Neural progenitor cell (in vitro differentiated cells): ENCODE results near the gene DSCAML1. TPM values are rescaled to one million over a fixed set of nuclear protein-coding genes. Genes with fewer than 3 reads are reported as not detected.

Experiments
- DNase-seq: peaks from one replicate; pipeline ENCODE4 v3.0.0-alpha.2; 2016; ENCODE audit warnings: low spot score
- H2AFZ ChIP-seq: fragments of 200-600 bp; sonication (generic); replicated peaks from 2 replicates; pipeline ENCODE4 v1.6.1; 2016; ENCODE audit warnings: antibody characterized with exemption
- H3F3A ChIP-seq: fragments of 200-600 bp; sonication (generic); 2 replicates; pipeline ENCODE4 v1.6.1; 2016; ENCODE audit warnings: antibody characterized with exemption, low read depth
- H3K27ac ChIP-seq: fragments of 200-600 bp; sonication (generic); 2 replicates; pipeline ENCODE4 v1.5.1; 2016; ENCODE audit warnings: mild to moderate bottlenecking
- H3K27me3 ChIP-seq: fragments of 200-600 bp; sonication (generic); 2 replicates; pipeline ENCODE4 v1.6.1; 2016; ENCODE audit warnings: mild to moderate bottlenecking, moderate library complexity
- H3K36me3 ChIP-seq: fragments of 200-600 bp; sonication (generic); 2 replicates; pipeline ENCODE4 v1.5.1; 2016
- H3K4me1 ChIP-seq: fragments of 200-600 bp; sonication (generic); 2 replicates; pipeline ENCODE4 v1.6.1; 2016; ENCODE audit warnings: mixed run types
- H3K4me2 ChIP-seq: fragments of 200-600 bp; sonication (generic); 2 replicates; pipeline ENCODE4 v1.6.1; 2016
- H3K4me3 ChIP-seq: fragments of 200-600 bp; sonication (generic); 2 replicates; pipeline ENCODE4 v1.5.1; 2016
- H3K79me2 ChIP-seq: fragments of 200-600 bp; sonication (generic); 2 replicates; pipeline ENCODE4 v1.6.1; 2016; ENCODE audit warnings: low read depth
- H3K9ac ChIP-seq: fragments of 200-600 bp; sonication (generic); 2 replicates; pipeline ENCODE4 v1.6.1; 2016
- H3K9me3 ChIP-seq: fragments of 200-600 bp; sonication (generic); 2 replicates; pipeline ENCODE4 v1.5.1; 2016; ENCODE audit warnings: low read depth
- H4K20me1 ChIP-seq: fragments of 200-600 bp; sonication (generic); 2 replicates; pipeline ENCODE4 v1.6.1; 2016; ENCODE audit warnings: low read depth
- H3K27ac Mint-ChIP-seq: 3 replicates; pipeline ENCODE4 v1.8.0; 2021; ENCODE audit warnings: mixed read lengths
- H3K27me3 Mint-ChIP-seq: 2 replicates; pipeline ENCODE4 v1.8.0; 2022; ENCODE audit warnings: low read depth, mild to moderate bottlenecking, inconsistent platforms, moderate library complexity, mixed read lengths; ENCODE audit not compliant: insufficient read depth
- H3K36me3 Mint-ChIP-seq: 3 replicates; pipeline ENCODE4 v1.8.0; 2021; ENCODE audit warnings: mixed read lengths
- H3K4me1 Mint-ChIP-seq: 3 replicates; pipeline ENCODE4 v1.8.0; 2021; ENCODE audit warnings: mixed read lengths
- H3K4me3 Mint-ChIP-seq: 3 replicates; pipeline ENCODE4 v1.8.0; 2021; ENCODE audit warnings: mild to moderate bottlenecking, moderate library complexity, mixed read lengths
- H3K9me3 Mint-ChIP-seq: 3 replicates; pipeline ENCODE4 v1.8.0; 2020; ENCODE audit warnings: mixed read lengths
- EZH2 ChIP-seq: fragments of 200-600 bp; sonication (generic); IDR thresholded peaks from 2 replicates; pipeline ENCODE4 v1.6.1; 2017; ENCODE audit warnings: antibody characterized with exemption, mild to moderate bottlenecking, moderate library complexity
- EZH2phosphoT487 ChIP-seq: fragments of 200-600 bp; sonication (generic); IDR thresholded peaks from 2 replicates; pipeline ENCODE4 v1.6.1; 2017; ENCODE audit warnings: antibody characterized with exemption
- total RNA-seq: library from RNA; depleted of rRNA; stranded (reverse); fragments of >200 nt; gene quantifications from 2 replicates; pipeline ENCODE4 v1.2.3, GENCODE V29; 2015; ENCODE audit warnings: low replicate concordance
- TF ChIP-seq, protein P1 (sequence below): fragments of 200-600 bp; sonication (generic); IDR thresholded peaks from 2 replicates; pipeline ENCODE4 v1.5.1; 2017; ENCODE audit warnings: antibody characterized with exemption, mild to moderate bottlenecking

DSCAML1 gene
- total RNA-seq, 1 donor from 2014 or later, result 0.06 TPM

DNA sequence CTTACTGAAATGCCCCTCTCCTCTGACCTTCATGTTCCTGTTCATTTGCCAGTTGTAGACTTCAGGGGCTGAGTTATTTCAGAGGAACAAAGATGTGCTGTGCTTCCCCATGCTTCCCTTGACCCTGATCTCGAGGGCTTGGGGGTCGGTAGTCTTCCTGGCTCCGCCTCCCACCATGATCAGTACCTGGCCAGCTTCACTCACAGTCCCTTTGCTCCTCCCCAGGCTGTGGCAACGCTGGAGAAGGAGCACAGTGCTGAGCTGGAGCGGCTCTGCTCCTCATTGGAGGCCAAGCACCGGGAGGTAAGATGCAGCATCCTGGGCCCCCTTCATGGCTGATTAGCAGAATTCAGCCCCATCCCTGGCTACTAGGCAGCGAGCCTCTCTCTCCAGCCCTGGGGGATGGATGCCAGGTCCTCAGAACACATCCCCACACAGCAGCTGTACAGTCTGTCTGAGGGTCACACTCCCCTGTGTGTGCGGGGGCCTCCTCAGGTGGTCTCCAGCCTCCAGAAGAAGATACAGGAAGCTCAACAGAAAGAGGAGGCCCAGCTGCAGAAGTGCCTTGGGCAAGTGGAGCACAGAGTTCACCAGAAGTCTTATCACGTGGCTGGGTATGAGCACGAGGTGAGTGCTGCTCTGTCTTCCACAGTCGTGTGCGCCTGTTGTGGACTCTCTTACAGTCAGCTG is 404.9 kb downstream of the DSCAML1 start:
- Mint-ChIP-seq H3K27me3 (peaks cover 2% of the 10 kb centered on the region), H3K4me1 (no peaks in the 10 kb centered on the region), H3K9me3 (no peaks in the 10 kb centered on the region), H3K27ac (no peak overlapping the region), H3K4me3 (no peak overlapping the region), H3K36me3 (peaks cover 24% of the 10 kb centered on the region)
- Histone ChIP-seq H3K4me1 (no peaks in the 10 kb centered on the region), H3K27ac (no peak overlapping the region), H3K36me3 (no peaks in the 10 kb centered on the region), H3K9me3 (no peaks in the 10 kb centered on the region), H3K4me3 (no peak overlapping the region), H2AFZ (no peak overlapping the region), H4K20me1 (no peaks in the 10 kb centered on the region), H3K79me2 (no peaks in the 10 kb centered on the region), H3K27me3 (no peaks in the 10 kb centered on the region), H3K4me2 (no peak overlapping the region), H3F3A (no peaks in the 10 kb centered on the region), H3K9ac (no peak overlapping the region)
- TF ChIP-seq, protein P1, sequence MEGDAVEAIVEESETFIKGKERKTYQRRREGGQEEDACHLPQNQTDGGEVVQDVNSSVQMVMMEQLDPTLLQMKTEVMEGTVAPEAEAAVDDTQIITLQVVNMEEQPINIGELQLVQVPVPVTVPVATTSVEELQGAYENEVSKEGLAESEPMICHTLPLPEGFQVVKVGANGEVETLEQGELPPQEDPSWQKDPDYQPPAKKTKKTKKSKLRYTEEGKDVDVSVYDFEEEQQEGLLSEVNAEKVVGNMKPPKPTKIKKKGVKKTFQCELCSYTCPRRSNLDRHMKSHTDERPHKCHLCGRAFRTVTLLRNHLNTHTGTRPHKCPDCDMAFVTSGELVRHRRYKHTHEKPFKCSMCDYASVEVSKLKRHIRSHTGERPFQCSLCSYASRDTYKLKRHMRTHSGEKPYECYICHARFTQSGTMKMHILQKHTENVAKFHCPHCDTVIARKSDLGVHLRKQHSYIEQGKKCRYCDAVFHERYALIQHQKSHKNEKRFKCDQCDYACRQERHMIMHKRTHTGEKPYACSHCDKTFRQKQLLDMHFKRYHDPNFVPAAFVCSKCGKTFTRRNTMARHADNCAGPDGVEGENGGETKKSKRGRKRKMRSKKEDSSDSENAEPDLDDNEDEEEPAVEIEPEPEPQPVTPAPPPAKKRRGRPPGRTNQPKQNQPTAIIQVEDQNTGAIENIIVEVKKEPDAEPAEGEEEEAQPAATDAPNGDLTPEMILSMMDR, result no peak
- TF ChIP-seq EZH2phosphoT487, result no peak
- no peak for TF ChIP-seq EZH2
- DNase-seq, result no peak

GRCh38 chr11:117391181-117391580 is 405.8 kb downstream of the DSCAML1 start:
- Histone ChIP-seq H3K27ac (no peak overlapping the region), H3K9ac (no peak overlapping the region), H2AFZ (no peak overlapping the region), H3K4me3 (no peak overlapping the region), H3K27me3 (no peaks in the 10 kb centered on the region), H4K20me1 (no peaks in the 10 kb centered on the region), H3K4me2 (no peak overlapping the region), H3F3A (no peaks in the 10 kb centered on the region), H3K36me3 (no peaks in the 10 kb centered on the region), H3K4me1 (no peaks in the 10 kb centered on the region), H3K79me2 (no peaks in the 10 kb centered on the region), H3K9me3 (no peaks in the 10 kb centered on the region)
- Mint-ChIP-seq H3K27me3 (peaks cover 2% of the 10 kb centered on the region), H3K36me3 (peaks cover 18% of the 10 kb centered on the region), H3K27ac (no peak overlapping the region), H3K9me3 (no peaks in the 10 kb centered on the region), H3K4me3 (no peak overlapping the region), H3K4me1 (no peaks in the 10 kb centered on the region)
- TF ChIP-seq, protein P1, result no peak
- TF ChIP-seq EZH2phosphoT487 (no peak), EZH2 (no peak)
- no peak for DNase-seq

DNA sequence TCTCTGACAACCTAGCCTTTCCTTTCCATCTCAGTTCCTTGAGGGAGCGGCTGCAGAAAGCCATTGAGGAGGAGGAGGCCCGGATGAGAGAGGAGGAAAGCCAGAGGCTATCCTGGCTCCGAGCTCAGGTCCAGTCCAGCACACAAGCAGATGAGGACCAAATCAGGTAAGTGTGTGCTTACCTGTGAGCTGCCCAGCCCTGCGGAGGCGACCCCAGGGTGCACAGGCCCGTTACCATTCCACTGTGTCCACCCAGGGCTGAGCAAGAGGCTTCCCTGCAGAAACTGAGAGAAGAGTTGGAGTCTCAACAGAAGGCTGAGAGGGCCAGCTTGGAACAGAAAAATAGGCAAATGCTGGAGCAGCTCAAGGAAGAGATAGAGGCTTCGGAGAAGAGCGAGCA is 406.3 kb downstream of the DSCAML1 start:
- Histone ChIP-seq H3K4me2 (no peak overlapping the region), H3F3A (no peaks in the 10 kb centered on the region), H3K9ac (no peak overlapping the region), H2AFZ (no peak overlapping the region), H3K36me3 (no peaks in the 10 kb centered on the region), H3K27me3 (no peaks in the 10 kb centered on the region), H3K27ac (no peak overlapping the region), H3K9me3 (no peaks in the 10 kb centered on the region), H3K79me2 (no peaks in the 10 kb centered on the region), H3K4me1 (no peaks in the 10 kb centered on the region), H3K4me3 (no peak overlapping the region), H4K20me1 (no peaks in the 10 kb centered on the region)
- H3K27ac Mint-ChIP-seq, result no peak overlapping the region
- H3K4me1 Mint-ChIP-seq, result no peaks in the 10 kb centered on the region
- TF ChIP-seq EZH2phosphoT487 (no peak), EZH2 (no peak)
- TF ChIP-seq, protein P1, result no peak
- H3K36me3 Mint-ChIP-seq, result peaks cover 17% of the 10 kb centered on the region
- DNase-seq, result no peak
- no peaks in the 10 kb centered on the region for H3K9me3 Mint-ChIP-seq
- H3K27me3 Mint-ChIP-seq, result peaks cover 2% of the 10 kb centered on the region
- no peak overlapping the region for H3K4me3 Mint-ChIP-seq
